ENCODE data around the gene TRAPPC4.
"Not testable (repeated sequence)": the region's sequence is repeated elsewhere in the genome, so short reads cannot be mapped to it uniquely, and the experiment has no call there.

TRAPPC4 gene, protein sequence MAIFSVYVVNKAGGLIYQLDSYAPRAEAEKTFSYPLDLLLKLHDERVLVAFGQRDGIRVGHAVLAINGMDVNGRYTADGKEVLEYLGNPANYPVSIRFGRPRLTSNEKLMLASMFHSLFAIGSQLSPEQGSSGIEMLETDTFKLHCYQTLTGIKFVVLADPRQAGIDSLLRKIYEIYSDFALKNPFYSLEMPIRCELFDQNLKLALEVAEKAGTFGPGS

DNA sequence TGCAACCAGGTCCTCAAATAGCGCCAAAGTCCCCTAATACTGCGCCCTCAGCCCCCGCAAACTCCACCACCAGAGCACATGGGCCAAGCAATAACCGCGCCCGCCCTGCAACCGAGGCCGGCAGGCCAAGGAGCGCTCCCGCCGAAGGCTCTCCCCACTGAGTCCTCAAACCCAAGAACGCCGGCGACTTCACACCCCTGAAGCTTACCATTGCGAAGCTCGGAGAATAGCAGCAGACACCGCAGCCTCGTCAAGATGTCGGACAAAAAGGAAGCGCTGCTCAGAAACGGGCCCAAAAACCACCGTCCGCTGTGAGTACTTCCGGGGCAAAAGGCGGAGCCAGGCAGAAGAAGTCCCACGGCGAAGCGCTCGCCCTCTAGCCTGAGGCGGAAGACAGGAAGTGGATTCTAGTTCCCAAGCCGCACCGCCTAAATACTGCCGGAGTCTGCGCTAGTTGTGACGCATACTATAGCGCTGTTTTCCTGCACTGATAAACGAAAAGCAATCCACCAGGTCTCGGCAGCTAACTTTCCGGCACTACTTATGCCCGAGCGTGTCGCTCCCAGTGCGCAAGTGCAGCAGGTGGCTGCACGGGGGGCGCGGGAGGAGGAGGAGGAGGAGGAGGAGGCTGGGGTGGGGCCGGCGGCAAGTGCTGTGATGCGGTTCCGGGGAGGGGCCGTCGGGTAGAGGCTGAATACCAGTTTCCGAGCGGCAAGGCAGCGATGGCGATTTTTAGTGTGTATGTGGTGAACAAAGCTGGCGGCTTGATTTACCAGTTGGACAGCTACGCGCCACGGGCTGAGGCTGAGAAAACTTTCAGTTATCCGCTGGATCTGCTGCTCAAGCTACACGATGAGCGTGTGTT, at the start of gene TRAPPC4, which contains the start of gene RPS25:
Gene TRAPPC4 (plus strand): TSS at position 693 of the 865 bp plus-strand sequence. CDS start 30 bp downstream, at position 723.
Gene RPS25 (minus strand): TSS at position 270 of the 865 bp plus-strand sequence. CDS start 59 bp downstream, at position 211.
- DNase-seq (ENCODE audit: low spot score) (peak; percentile 88), FAIRE-seq (no peak)

DNA sequence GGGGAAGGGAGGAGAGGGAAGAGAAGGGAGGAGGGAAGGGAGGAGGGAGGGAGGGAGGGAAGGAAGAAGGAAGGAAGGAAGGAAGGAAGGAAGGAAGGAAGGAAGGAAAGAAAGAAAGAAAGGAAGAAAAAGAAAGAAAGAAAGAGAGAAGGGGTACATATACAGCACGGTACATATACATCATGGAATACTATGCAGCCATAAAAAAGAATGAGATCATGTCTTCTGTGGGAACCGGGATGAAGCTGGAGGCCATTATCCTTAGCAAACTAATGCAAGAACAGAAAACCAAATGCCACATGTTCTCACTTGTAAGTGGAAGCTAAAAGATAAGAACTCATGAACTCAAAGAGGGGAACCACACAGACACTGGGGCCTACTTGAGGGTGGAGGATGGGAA, 49.1 kb upstream of the TRAPPC4 start:
- not testable (repeated sequence) for DNase-seq (ENCODE audit: low spot score); FAIRE-seq

DNA sequence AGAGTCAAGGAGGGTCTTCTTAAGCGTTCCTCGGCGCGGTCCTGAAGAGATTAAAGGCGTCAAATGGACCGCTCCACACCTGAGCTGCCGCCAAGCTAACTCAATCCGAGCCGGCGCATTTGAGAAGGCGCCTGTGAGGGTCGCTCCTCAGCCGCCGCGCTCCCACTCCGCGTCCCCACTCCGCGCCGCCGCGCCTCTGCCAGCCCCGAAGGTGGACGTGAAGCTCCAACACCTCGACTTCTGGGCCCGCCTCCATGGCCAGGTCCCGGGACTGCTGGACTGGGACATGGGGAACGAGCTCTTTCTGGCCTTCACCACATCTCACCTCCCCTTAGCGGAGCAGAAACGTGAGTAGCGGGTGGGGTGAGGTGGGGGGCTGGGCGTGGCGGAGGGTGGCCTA, 46.9 kb upstream of the TRAPPC4 start, which contains the start of gene FOXR1:
Gene FOXR1 (plus strand): TSS at position 116 of the 400 bp plus-strand sequence. CDS start 171 bp downstream, at position 287.
- FAIRE-seq, result no peak
- DNase-seq (ENCODE audit: low spot score), result no peak

DNA sequence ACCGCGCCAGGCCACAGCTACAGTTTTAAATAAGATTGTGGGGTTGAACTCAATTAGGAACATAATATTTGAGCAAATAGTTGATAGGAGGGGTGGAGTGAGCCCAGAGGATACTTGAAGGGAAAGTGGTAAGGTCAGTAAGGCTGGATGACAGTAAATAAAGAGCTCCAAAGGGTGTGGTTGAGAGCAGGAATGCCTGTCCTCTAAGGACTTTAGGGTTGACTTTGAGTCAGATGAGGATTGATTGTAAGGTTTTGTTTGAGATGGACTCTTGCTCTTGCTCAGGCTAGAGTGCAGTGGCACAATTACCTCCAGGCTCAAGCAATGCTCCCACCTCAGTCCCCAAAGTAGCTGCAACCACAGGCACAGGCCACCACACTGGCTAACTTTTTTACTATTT, 44.6 kb upstream of the TRAPPC4 start:
- DNase-seq (ENCODE audit: low spot score), result no peak
- FAIRE-seq, result no peak

DNA sequence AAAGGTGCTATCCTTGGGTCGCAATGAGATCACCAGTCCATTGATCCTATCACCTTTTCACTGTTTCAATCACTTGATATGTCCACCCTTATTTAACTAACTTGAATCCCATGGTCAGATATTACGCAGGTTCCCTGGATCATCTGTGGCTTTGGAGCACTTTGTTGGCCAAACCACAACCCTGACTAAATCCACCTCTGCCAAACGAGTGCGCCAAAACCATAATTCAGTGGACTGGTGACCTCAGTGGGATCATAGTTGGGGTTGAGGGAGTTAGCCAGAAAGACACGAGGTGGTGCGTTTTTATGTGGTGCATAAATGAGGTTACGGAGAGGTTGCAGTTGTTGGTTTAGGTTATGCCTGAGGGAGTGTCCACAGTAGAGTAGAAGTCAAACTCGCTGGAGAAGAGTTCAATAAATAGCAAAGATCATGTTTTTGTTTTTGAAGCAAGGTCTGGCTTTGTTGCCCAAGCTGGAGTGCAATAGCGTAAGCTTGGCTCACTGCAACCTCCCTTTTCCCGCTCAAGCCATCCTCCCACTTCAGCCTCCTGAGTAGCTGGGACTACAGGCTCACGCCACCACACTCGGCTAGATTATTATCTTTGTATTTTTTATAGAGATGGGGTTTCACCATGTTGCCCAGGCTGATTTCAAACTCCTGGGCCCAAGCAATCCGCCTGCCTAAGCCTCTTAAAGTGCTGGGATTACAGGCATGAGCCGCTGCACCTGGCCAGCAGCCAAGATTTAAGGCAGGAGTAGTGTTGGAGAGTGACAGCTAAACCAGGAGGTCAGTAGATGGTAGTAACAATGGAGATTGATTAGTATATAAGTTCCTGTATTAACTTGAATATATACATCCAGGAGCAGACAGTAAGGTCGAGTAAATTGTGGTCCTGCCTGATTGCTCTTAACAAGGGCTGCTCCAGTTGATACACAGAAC, 42.5 kb upstream of the TRAPPC4 start:
- no peak for FAIRE-seq
- no peak for DNase-seq (ENCODE audit: low spot score)

DNA sequence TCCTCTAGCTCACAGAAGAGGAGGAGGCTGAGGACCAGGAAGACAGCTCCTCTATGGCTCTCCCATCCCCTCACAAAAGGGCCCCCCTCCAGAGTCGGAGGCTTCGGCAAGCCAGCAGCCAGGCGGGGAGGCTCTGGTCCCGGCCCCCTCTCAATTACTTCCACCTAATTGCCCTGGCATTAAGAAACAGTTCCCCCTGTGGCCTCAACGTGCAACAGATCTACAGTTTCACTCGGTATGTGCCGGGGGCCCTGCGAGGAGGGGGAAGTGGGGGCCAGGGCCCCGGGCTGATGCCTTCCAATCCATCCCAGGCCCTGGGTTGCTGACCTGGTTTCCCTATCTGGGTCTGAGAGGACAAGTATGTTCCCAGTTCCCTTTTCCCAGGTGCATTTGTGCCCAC, 39.1 kb upstream of the TRAPPC4 start:
- DNase-seq (ENCODE audit: low spot score) (no peak), FAIRE-seq (no peak)

DNA sequence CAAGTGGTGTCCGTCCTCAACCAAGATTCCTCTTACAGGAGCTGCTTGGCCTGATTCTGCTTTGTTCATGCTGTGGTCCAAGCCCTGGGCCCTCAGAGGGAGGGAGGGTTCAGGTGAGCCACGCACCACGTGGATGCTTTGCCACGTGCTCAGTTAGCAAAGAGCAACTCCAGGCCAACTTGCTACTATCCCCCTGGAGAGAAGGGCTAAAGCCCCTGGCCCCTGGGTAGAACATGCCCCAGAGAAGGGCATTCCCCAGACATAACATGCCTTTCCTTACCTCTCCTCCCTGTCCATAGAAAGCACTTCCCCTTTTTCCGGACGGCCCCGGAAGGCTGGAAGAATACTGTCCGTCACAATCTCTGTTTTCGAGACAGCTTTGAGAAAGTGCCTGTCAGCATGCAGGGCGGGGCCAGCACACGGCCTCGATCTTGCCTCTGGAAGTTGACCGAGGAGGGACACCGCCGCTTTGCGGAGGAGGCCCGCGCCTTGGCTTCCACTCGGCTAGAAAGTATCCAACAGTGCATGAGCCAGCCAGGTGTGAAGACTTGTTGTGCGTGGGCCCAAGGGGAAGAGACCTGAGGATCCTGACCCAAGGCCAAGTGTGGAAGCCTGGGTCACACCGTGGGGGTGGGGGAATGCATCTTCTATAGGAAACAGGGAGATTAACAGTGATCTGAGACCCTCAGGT, 38.2 kb upstream of the TRAPPC4 start:
- no peak for DNase-seq (ENCODE audit: low spot score)

DNA sequence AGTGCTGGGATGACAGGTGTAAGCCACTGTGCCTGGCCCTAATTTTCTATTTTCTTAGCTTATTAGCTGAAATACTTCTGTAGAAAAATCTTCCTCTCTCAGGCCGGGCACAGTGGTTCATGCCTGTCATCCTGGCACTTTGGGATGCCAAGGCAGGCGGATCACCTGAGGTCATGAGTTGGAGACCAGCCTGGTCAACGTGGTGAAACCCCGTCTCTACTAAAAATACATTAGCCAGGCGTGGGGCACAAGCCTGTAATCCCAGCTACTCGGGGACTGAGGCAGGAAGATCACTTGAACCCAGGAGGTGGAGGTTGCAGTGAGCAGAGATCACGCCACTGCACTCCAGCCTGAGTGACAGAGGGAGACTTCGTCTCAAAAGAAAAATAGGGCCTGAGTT, 34.2 kb upstream of the TRAPPC4 start:
- not testable (repeated sequence) for FAIRE-seq

More for the DNA sequence above, 38.2 kb upstream of the TRAPPC4 start:
- no peak for FAIRE-seq

DNA sequence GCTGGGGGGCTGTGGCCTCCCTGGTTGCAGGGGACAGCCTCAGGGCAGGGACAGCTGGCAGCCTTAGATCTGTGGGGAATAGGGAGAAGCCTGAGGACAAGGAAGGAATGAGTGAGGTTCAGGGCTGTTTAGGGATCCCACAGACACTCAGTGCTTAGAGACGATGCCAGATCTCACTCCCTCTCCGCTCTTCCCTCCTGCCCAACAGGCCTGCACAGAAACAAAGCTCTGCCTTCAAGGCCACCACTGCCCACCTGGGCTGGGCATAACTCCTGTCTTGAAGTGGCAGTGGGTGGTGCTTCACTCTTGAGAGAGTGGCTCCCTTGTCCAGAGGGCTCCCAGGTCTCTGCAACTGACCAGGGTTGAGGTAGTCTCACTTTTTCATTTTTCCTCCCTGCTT, 33.7 kb upstream of the TRAPPC4 start:
- DNase-seq (ENCODE audit: low spot score), result no peak
- no peak for FAIRE-seq

More for the DNA sequence above, 34.2 kb upstream of the TRAPPC4 start:
- DNase-seq (ENCODE audit: low spot score), result not testable (repeated sequence)

DNA sequence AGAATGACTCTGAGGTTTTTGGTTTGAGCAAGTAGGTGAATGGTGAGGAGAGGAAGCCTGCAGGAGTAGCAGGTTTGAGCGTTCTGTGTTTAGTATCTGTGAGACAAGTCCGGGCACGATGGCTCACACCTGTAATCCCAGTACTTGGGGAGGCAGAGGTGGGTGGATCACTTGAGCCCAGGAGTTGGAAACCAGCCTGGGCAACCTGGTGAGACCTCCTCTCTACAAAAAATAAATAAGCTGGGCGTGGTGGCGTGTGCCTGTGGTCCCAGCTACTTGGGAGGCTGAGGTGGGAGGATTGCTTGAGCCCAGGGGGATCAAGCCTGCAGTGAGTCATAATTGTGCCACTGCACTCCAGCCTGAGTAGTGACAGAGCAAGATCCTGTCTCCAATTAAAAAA, 30.3 kb upstream of the TRAPPC4 start:
- DNase-seq (ENCODE audit: low spot score) (peak; percentile 23), FAIRE-seq (no peak)

DNA sequence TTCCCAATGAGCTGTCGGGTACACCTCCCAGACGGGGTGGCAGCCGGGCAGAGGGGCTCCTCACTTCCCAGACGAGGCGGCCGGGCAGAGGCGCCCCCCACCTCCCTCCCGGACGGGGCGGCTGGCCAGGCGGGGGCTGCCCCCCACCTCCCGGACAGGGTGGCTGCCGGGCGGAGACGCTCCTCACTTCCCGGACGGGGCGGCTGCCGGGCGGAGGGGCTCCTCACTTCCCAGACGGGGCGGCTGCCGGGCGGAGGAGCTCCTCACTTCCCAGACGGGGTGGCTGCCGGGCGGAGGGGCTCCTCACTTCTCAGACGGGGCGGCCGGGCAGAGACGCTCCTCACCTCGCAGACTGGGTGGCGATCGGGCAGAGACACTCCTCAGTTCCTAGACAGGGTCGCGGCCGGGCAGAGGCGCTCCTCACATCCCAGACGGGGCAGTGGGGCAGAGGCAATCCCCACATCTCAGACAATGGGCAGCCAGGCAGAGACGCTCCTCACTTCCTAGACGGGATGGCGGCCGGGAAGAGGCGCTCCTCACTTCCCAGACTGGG, 27.0 kb upstream of the TRAPPC4 start:
- DNase-seq (ENCODE audit: low spot score); FAIRE-seq: not testable (repeated sequence)

DNA sequence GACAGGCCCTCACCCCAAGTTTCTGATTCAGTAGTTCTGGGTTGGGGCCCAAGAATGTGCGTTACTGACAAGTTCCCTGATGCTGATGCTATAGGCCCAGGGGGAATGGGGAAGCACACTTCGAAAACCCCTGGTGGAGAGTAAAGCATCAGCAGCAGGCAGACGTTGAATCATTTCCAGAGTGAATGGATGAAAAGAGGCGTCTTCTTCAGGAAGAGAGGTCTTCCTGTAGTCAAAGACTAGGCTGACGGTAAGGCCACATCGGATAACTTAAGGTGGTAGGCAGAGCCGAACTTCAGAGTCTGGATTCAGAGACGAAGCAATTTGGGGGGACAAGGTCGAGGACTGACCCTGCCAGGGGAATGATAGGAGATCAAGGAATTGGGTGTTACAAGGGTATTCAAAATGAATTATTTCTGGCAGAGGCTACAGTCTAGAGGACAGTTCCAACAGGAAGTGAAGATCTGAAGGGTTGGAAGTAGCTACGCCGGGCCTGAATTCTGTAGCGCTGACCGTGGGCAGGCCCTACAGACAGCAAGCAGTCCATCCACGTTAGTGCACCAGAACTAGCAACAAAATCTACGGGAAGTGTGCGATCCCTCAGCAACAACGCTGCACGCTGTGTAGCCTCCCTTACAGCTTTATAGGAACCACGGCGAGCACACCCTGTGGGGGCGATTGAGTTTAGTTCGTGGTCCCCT, 21.5 kb upstream of the TRAPPC4 start:
- DNase-seq (ENCODE audit: low spot score) (peak; percentile 22), FAIRE-seq (no peak)

DNA sequence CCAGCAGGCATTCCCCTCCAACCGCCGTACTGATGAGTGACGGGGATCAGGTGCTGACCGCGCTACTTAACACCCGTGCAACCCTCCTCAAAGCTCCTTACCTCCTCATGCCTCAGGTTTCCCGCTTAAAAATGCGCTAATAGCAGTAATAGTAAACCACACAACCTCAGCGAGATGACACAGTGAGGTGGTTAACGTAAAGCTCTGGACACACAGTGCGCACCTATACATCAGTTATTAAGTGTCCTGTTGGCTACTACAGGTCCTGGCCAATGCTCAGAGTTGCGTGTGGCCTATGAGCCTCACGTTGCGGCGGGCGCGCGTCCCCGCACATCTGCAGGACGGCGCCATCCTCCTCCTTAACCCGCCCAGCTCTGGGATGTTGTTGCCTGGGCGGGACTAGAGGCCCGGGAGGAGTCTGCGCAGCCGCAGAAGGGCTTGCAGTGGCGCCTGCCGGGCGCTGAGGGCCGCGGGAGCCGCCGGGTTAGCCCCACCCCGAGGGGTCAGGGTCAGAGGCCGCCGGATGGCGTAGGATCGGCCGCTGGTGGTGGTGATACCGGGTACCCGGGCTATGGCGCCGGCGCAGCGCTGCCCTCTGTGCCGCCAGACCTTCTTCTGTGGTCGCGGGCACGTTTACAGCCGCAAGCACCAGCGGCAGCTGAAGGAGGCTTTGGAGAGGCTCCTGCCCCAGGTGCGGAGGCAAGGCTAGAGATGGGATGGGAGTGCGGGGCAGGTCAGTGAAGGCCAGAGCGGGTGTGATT, 20.8 kb upstream of the TRAPPC4 start, which contains the start of gene CENATAC:
Gene CENATAC (plus strand): TSS at position 512 of the 761 bp plus-strand sequence. CDS start 60 bp downstream, at position 572.
- FAIRE-seq (no peak), DNase-seq (ENCODE audit: low spot score) (peak; percentile 96)

DNA sequence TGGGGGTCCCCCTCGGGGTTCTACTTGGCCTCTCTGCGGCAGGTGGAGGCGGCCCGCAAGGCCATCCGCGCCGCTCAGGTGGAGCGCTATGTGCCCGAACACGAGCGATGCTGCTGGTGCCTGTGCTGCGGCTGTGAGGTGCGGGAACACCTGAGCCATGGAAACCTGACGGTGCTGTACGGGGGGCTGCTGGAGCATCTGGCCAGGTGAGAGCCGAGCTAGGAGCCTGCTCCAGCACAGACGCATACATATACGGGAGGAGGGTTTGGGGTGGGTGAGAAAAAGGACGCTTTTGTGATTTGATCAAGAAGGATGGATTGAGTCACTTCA, 20.2 kb upstream of the TRAPPC4 start:
- DNase-seq (ENCODE audit: low spot score), result no peak
- no peak for FAIRE-seq

DNA sequence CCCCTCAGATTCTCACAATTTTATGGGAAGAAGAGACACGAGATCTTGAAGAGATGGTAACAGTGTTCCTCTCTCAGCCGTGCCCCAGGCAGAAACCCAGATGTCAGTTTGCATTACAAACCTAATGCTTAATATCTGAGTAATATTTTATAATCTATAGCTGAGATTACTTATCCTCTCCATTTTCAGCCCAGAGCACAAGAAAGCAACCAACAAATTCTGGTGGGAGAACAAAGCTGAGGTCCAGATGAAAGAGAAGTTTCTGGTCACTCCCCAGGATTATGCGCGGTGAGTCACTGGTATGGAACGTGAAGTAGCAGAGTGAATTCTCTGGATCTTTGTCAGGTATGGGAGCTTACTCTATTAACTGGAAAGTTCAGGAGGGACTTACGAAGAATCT, 19.7 kb upstream of the TRAPPC4 start:
- FAIRE-seq (no peak), DNase-seq (ENCODE audit: low spot score) (peak; percentile 46)

DNA sequence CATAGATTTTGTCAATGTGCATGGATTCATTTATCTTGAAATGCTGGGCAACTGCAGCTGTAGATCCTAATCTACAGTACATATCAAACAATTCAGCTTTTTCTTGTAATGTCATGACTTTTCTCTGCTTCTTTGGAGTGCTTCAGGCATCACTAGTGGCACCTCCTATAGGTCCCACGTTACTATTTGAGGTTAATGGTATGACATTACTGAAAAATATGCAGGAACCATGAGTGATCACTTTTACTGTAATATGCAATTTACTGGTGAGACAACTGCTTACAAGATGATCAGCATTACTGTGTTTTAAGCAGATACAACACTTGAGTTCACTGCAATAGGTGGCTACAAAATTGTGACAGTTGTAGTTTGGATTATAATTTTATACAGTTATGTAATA, 17.7 kb upstream of the TRAPPC4 start:
- FAIRE-seq (no peak), DNase-seq (ENCODE audit: low spot score) (no peak)

DNA sequence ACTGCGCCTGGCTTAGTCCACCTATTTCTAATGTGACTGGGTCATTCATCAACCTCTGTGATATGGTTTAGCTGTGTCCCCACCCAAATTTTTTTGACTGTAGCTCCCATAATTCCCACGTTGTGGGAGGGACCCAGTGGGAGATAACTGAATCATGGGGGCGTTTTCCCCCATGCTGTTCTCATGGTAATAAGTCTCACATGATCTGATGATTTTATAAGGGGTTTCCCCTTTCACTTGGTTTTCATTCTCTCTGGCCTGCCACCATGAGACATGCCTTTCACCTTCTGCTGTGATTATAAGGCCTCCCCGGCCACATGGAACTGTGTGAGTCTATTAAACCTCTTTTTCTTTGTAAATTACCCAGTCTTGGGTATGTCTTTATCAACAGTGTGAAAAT, 11.9 kb upstream of the TRAPPC4 start:
- FAIRE-seq (no peak), DNase-seq (ENCODE audit: low spot score) (no peak)

DNA sequence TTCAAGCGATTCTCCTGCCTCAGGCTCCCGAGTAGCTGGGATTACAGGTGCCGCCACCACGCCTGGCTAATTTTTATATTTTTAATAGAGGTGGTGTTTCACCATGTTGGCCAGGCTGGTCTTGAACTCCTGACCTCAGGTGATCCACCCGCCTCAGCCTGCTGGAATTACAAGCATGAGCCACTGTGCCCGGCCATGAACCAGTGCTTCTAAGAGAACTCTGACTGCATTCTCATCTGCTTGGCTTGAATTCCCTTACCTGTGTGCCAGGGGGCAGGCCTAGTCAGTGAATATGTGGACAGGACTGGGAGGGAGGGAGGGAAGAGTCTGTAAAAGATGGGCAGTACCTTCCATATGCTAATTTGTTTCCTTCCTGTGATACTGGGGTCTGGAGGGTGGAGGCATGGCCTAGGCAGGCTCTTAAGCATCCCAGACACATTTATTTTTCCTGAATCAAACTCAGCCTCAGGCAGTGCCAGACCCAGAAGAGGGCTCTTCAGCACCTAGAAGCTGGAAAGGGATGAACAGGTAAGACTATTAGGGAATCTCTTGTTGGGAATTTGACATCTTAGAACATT, 7.0 kb upstream of the TRAPPC4 start:
- no peak for FAIRE-seq
- DNase-seq (ENCODE audit: low spot score), result no peak
